GM19328 (cell line): ENCODE data around the gene MAGEA8.
"Not testable (repeated sequence)": the region's sequence is repeated elsewhere in the genome, so short reads cannot be mapped to it uniquely, and the experiment has no call there.

ENCODE experiments used
- ATAC-seq: cut with Tn5 transposase; IDR thresholded peaks from one replicate; pipeline ENCODE4 v1.9.1; 2021; ENCODE audit warnings: mild to moderate bottlenecking, moderate library complexity; ENCODE audit not compliant: unreplicated experiment

Gene MAGEA8

DNA sequence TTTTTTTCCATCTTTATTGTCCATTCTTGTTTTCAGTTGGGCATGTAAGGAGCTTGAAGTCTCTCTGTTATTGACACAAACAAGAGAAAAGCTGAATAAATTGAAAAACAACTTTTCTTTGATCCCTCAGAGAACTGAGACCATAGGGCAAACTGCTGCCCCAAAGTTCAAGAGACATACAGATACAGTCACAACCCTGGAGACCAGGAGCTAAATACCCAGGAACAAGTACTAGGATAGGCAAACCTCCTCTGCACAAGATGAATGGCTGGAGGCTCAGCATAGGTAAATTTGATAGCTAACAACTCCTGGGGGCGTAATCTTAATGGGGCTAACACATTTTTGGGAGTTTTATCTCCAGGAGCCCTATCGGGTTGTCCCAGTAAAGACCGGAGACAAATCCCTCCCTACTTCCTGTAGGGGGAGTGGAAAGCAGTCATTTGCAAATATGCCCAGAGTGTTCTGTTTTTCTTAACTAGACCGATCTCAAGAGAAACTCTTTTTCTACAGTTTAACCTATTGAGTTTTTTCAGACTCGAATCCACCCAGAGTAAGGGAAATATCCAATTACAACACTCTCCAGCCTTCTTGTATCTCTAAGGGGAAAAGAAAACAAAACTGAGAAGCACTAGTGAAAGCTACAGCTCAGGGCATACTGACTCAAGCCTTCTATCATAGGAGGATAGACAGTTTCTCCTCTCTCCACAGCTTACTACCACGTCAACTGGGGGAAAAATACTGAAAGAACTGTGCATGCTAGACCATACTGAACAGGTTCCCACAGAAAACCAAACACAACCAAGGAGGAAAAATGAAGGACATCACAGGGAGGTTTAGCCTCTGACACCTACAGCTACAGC lies 23.1 kb downstream of the MAGEA8 start:
- peak; percentile 65 for ATAC-seq

DNA sequence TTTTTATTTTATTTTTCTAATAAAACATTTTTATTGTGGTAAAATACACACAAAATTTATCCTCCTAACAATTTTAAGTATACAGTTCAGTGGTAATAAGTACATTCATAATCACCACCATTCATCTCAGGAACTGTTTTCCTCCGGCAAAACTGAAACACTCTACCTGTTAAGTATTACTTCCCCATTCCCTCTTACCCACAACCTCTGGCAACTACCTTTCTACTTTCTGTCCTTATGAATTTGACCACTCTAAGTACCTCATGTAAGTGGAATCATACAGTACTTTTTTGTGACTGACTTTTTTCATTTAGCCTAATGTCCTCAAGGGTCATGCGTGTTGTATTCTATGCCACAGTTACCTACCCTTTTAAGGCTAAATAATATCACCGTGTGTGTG lies 27.3 kb downstream of the MAGEA8 start:
- ATAC-seq: no peak

DNA sequence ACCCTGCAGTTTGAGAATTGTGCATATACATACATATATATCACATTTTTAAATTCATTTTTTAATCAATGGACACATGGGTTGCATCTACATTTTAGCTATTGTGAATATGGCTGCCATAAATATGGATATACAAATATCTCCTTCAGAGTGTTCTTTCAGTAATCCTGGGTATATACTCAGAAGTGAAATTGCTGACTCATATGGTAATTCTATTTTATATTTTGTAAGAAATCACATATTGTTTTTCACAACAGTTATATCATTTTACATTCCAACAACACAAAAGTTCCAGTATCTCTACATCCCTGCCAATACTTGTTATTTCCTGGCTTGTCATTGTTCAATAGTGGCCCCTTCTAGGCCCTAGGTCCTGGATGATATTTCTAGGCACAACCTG lies 27.7 kb downstream of the MAGEA8 start:
- no peak for ATAC-seq

DNA sequence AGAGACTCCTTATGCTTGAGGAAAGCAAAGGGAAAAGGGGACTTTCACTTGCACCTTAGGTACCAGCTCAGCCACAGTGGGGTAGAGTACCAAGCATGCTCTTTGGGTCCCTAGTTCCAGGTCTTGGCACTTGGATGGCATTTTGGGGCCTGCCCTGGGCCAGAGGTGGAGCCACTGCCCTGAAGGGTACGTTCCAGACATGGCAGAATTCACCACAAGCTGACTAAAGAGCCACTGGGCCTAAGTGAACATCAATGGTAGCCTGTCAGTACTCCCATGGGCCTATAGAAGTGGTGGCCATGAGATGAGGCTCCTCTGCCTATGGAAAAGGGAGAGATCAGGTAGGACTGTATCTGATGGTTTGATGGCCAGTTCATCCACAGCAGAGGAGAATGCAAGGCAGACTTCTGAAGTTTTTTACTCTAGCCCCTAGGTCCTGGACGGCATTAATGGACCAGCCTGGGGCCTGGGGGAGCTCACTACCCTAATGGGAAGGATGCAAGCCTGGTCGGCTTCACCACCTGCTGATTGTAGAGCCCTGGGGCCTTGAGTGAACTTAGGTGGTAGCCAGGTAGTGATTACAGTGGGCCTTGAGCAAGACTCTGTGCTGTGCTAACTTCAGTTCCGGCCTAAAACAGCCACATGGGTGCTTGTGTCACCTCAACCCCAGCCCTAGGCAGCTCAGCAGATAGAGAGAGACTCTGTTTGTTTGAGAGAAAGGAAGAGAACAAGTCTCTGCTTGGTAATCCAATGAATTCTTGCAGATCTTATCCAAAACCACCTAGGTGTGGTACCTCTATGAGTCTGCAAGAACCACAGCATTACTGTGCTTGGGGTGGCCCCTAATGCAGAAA lies 28.6 kb downstream of the MAGEA8 start:
- no peak for ATAC-seq

DNA sequence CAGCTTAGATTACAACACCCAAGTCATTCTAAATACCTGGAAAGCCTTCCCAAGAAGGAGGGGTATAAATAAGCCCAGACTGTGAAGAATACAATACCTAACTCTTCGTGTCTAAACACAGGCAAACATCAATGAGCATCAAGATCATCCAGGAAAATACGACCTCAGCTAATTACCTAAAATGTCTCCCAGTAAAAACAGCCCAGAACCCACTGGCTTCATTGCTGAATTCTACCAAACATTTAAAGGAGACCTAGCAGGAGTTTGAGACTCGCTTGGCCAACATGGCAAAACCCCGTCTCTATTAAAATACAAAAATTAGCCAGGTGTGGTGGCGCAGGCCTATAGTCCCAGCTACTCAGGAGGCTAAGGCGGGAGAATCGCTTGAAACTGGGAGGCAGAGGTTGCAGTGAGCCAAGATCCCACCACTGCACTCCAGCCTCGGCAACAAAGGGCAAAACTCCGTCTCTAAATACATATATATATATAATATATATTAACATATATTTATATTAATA lies 29.3 kb downstream of the MAGEA8 start:
- ATAC-seq: no peak

DNA sequence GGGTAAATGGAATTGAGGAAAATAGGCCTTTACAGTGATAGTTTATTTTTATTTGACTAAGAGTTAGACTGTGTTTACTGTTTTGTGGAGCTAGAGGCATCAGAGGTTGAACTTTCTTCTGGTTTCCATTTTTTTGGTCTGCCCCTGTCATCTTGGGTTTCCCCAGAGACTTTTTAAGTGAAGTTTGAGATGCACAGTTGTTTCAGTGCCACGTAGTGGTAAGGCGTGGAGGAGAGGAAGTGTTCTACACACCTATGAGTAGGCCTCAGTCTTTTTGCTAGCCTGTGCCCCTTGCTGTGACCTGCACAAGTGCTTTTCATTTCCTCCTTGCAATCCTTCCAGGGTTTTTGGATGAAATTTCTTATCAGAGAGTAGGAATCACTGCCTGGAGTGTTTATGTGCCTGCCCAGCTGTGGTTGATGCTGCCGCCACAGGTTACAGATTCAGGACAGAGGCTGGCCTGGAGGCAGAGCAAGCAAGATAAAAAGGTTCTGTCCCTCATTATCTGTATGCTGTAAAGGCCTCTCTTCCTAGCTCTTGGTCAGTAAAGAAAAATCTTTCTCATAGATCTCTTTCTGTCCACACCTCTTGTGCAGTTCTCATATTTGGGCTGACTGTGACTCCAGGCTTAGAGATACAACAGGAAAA lies 35.9 kb downstream of the MAGEA8 start:
- peak; percentile 68 for ATAC-seq

DNA sequence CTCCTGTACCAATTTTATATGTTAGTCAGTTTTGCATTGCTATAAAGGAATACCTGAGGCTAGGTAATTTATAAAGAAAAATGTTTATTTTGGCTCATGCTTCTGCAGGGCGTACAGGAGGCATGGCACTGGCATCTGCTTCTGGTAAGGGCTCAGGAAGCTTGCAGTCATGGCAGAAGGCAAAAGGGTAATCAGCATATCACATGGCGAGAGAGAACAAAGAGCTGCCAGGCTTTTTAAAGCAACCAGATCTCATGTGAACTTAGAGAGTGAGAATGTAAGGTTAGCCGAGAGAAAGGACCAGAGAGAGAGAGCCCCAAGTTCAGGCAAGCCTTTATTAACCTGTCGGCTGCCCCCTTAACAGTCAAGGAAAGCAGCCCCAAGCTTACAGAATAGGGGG lies 42.9 kb downstream of the MAGEA8 start:
- not testable (repeated sequence) for ATAC-seq

DNA sequence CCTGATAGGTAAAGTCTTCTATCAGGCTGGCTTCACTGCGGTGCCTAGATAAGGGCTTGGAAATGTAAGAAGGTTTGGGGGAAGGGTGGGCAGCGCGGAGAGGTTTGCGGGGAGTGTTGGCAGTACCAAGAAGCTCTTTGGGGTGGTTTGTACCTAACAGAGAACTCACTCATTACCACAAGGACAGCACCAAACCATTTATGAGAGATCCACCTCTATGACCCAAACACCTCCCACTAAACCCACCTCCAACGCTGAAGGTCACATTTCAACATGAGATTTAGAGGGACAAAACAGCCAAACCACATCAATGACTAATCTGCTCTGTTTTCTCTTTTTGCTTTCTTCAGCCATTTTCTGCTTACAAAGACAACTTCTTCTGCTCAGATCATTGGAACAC lies 43.5 kb downstream of the MAGEA8 start:
- ATAC-seq: not testable (repeated sequence)

DNA sequence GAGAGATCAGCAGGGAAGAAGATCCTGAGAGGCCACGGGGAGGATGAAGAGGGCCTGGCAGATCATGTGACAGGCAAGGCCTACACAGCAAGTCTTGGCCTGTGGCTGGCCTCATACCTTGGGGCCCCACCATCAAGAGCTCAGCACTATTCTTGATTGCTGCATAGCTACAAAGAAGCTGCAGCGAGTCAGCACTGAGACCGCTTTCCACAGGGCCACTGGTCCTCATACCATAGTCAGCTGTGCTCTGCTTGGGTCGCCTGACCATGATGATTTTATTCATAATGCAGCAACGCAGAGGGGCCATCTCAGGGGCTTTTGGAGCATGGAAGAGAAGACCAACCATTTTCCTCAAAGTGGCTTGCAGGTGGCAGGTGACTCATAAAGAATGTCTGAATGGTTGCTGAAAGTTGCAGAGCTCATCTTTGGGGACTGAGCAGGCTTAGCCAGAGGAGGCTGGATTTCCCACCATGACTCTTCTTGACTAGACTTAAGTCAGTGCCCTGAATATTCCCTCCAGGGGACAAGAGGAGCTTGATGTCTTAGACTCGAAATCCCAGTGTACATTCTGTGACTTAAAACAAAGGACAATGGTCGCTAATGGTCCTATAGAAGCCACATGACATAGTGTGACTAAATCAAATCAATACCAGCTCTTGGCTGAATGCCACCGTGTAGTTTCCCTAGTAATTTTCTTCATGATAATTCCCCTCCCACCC lies 46.4 kb downstream of the MAGEA8 start:
- not testable (repeated sequence) for ATAC-seq

DNA sequence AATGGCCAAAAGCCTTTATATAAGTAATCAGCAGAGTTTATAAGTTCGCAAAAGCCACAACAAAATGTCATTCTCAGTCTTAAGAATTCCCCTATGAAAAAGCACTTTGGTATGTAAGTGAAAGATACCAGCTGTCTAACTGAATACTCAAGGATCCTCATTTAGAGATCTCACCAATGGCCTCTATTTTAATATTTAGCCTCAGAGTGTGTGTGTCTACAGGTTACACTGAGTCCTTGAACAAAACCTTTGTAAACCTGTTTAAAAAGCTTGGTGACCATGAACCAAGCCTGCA lies 46.9 kb downstream of the MAGEA8 start:
- not testable (repeated sequence) for ATAC-seq

DNA sequence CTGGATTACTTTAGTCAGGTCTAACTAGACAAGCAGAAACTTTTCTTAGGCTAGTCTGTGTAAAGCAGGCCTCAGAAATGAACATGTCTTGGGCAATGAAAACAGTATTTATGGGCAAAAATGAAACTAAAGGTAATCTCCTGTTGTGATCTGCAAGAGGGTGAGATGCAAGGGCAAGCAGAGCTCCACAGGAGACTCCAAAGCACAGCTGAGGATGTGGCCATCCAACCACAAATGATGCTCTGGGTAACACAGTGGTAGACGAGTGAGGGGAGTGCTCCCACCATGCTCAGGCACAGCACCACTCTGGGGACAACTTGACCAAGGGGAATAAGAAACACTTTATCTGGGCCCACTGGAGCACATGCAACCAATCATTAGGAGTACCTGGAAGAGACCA lies 47.7 kb downstream of the MAGEA8 start:
- not testable (repeated sequence) for ATAC-seq

DNA sequence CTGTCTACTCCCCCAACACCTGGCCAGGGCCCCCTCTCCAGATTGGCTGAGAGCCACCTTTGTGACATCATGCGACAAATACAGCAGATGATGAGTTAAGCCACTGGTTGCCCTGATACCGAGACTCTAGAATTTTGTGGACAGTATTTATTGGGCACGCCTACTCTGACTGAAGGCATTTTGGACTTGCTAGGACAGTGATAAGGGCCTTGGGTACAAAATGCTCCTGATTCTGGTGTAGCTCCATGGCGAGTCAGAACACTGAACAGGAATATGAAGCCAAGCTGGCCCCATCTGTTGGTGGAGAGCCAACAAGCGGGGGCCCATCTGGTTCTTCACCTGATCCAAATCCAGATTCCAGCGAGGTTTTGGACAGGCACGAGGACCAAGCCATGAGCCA lies 48.4 kb downstream of the MAGEA8 start, which contains the start of gene HSFX4:
HSFX4 (plus strand) TSS at position 174 of the 400 bp plus-strand sequence; CDS start at position 246, 72 bp downstream.
- ATAC-seq: not testable (repeated sequence)

DNA sequence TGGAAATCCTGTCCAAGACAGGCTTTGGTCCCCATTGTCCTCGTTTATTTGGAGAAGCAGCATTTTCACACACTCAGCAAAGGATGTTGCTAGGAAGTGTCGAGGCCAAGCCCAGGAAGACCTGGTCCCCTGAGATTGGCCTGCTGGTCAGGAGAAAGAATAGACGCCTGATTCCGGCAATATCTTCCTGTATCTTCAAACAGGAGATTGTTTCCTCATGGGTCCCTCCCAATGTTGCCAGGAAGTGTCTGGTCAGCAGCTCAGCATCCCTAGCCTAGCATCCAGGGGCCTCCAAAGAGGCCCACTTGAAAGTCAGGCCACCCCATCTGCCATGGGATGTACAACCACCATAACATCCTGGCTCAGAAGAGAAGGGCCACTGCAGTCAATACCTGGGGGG lies 50.4 kb downstream of the MAGEA8 start:
- not testable (repeated sequence) for ATAC-seq

DNA sequence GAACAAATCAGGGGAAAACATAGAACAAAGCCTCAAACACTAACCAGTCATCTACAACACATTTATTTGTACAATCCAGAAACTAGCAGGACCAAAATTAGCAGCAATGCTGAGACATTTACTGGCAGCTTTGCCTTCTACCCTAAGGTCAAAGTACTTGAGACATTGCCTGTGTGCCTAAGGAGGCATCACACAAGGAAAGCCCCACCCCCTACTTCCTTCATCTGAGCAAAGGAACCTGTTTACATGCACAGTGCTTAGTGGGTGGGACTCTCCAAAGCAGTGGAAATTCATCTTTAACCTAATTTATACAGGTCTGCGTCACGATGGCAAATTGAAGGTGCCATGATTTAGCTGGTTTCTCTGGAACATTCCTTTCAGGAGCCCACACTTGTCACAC lies 51.2 kb downstream of the MAGEA8 start:
- not testable (repeated sequence) for ATAC-seq

DNA sequence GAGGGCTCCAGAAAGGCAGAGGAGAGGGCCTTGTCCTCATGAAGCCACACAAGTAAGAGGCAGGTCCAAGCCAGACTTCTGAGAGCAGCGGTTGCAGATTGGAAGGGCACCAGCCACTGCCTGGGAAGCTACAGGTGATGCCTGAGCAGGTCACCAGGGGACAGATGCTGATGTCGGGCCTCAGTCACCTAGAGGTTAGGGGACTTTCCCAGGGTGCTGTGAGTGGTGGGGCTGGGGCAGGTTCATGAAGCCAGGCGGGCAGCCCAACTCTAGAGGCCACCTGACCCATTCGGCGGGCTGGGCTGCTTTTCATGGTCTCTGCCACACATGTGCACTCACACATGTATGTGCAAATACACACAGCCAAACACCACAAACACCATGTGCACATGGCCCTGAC lies 52.0 kb downstream of the MAGEA8 start:
- ATAC-seq: not testable (repeated sequence)

DNA sequence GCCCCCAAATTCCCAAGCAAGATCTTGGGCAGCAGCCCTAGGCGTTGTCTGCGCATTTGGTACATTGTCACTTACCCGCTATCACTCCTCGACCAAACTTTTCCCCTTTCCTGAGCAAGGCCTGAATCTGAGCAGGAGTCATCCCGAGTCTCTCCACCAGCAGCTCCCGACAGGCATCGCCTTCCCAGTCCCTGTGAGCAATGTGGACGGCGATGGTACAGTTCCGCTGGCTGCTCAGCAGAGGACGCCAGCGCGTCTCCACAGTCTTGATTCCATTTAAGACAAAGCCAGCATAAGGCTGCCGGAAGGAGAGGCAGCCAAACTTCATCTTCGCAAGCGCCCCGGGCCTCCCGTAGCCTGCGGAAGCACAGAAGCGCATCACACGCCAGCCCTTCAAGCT lies 52.6 kb downstream of the MAGEA8 start:
- ATAC-seq: not testable (repeated sequence)
